Endodermal cell (in vitro differentiated cells): ENCODE data around the gene PPP2R5C. TPM values are rescaled to one million over a fixed set of nuclear protein-coding genes. Genes with fewer than 3 reads are reported as not detected.
A peak's percentile ranks its signal among the peaks of the same experiment; 100 is the strongest.

Experiments
- DNase-seq: peaks from one replicate; pipeline ENCODE4 v3.0.0-alpha.2; 2017
- H3K27ac ChIP-seq: 2 replicates; pipeline ENCODE4 v1.5.1; 2013; ENCODE audit warnings: mild to moderate bottlenecking, low read depth, low read length, moderate library complexity
- H3K27me3 ChIP-seq: 2 replicates; pipeline ENCODE4 v1.6.1; 2013; ENCODE audit warnings: mild to moderate bottlenecking, low read length, moderate library complexity; ENCODE audit not compliant: insufficient read depth, control insufficient read depth, poor library complexity, severe bottlenecking
- H3K36me3 ChIP-seq: 2 replicates; pipeline ENCODE4 v1.7.0; 2013; ENCODE audit warnings: mild to moderate bottlenecking, low read length, moderate library complexity; ENCODE audit not compliant: control insufficient read depth, insufficient read depth
- H3K4me1 ChIP-seq: one replicate; pipeline ENCODE4 v1.7.0; 2013; ENCODE audit warnings: low read length; ENCODE audit not compliant: control insufficient read depth, insufficient read depth
- H3K4me3 ChIP-seq: 2 replicates; pipeline ENCODE4 v1.5.1; 2013; ENCODE audit warnings: mild to moderate bottlenecking, low read length, moderate library complexity
- H3K9ac ChIP-seq: 2 replicates; pipeline ENCODE4 v1.6.1; 2013; ENCODE audit warnings: mild to moderate bottlenecking, low read length, moderate library complexity; ENCODE audit not compliant: poor library complexity, severe bottlenecking; ENCODE audit errors: extremely low read depth
- H3K9me3 ChIP-seq: 2 replicates; pipeline ENCODE4 v1.6.1; 2013; ENCODE audit warnings: mild to moderate bottlenecking, low read length, moderate library complexity; ENCODE audit not compliant: control insufficient read depth
- H3K27ac Mint-ChIP-seq: 2 replicates; pipeline ENCODE4 v1.8.0; 2020; ENCODE audit warnings: mixed read lengths
- H3K27me3 Mint-ChIP-seq: 2 replicates; pipeline ENCODE4 v1.8.0; 2021; ENCODE audit warnings: mild to moderate bottlenecking, mixed read lengths; ENCODE audit not compliant: insufficient read depth
- H3K36me3 Mint-ChIP-seq: 2 replicates; pipeline ENCODE4 v1.8.0; 2020; ENCODE audit warnings: low read depth, mixed read lengths
- H3K4me1 Mint-ChIP-seq: 2 replicates; pipeline ENCODE4 v1.8.0; 2020; ENCODE audit warnings: mixed read lengths
- H3K4me3 Mint-ChIP-seq: 2 replicates; pipeline ENCODE4 v1.8.0; 2020; ENCODE audit warnings: mild to moderate bottlenecking, moderate library complexity, mixed read lengths
- H3K9me3 Mint-ChIP-seq: 2 replicates; pipeline ENCODE4 v1.8.0; 2020; ENCODE audit warnings: mild to moderate bottlenecking, mixed read lengths
- CTCF ChIP-seq: fragments of 200-600 bp; sonication (generic); conservative IDR thresholded peaks from 2 replicates; pipeline ENCODE4 v1.5.0; 2021; ENCODE audit warnings: antibody characterized with exemption, mild to moderate bottlenecking
- WGBS, 2 experiments: methylation state at CpG; one replicate each; pipeline versions ENCODE4 v1.1.5 to v1.1.7; 2013; ENCODE audit warnings: missing lambda C conversion rate in 2 of 2, mixed read lengths in 1 of 2; ENCODE audit not compliant: insufficient coverage in 1 of 2, insufficient read length in 1 of 2; 5-methylcytosine and 5-hydroxymethylcytosine counted together
- total RNA-seq, 2 donors: library from RNA; stranded (reverse); fragmentation: NEBNext Ultra II Directional in 1 of 2; extraction: Animal tissue kit (Norgen Biotek cat#: 25700) in 1 of 2; gene quantifications; 2 replicates in 1 of 2; 3 replicates in 1 of 2; pipeline ENCODE4 v1.2.1, GENCODE V29; 2021

Gene PPP2R5C
- total RNA-seq, 2 donors from 2014 or later, result 116 to 117 TPM

GRCh38 chr14:101878211-101878821 is 116.8 kb downstream of the PPP2R5C start:
- Mint-ChIP-seq H3K4me3 (no peak overlapping the region), H3K4me1 (peaks cover 2% of the 10 kb centered on the region)
- no peak overlapping the region for H3K9ac ChIP-seq

GRCh38 chr14:101878822-101879528 is 117.5 kb downstream of the PPP2R5C start:
- H3K27ac Mint-ChIP-seq, result peak overlapping the region; percentile 35
- H3K27me3 Mint-ChIP-seq, result no peaks in the 10 kb centered on the region
- DNase-seq, result no peak
- H3K9me3 ChIP-seq, result no peaks in the 10 kb centered on the region
- H3K9me3 Mint-ChIP-seq, result no peaks in the 10 kb centered on the region
- H3K27me3 ChIP-seq, result no peaks in the 10 kb centered on the region
- H3K4me1 Mint-ChIP-seq, result peaks cover 2% of the 10 kb centered on the region
- peaks cover 21% of the 10 kb centered on the region for H3K36me3 Mint-ChIP-seq
- no peak overlapping the region for H3K4me3 Mint-ChIP-seq
- H3K9ac ChIP-seq, result no peak overlapping the region
- H3K4me3 ChIP-seq, result no peak overlapping the region
- no peak overlapping the region for H3K27ac ChIP-seq
- WGBS, 2 experiments, result 87 to 88% methylated on average over 11 to 18 of the region's 18 CpGs
- no peak for TF ChIP-seq CTCF
- no peaks in the 10 kb centered on the region for H3K4me1 ChIP-seq
- peaks cover 17% of the 10 kb centered on the region for H3K36me3 ChIP-seq

More at GRCh38 chr14:101878211-101878821, 116.8 kb downstream of the PPP2R5C start:
- no peak for TF ChIP-seq CTCF
- Histone ChIP-seq H3K27ac (no peak overlapping the region), H3K36me3 (peaks cover 11% of the 10 kb centered on the region), H3K9me3 (no peaks in the 10 kb centered on the region), H3K4me1 (no peaks in the 10 kb centered on the region), H3K27me3 (no peaks in the 10 kb centered on the region), H3K4me3 (no peak overlapping the region)
- WGBS, 2 experiments, result 93 to 95% methylated on average over 8 to 9 of the region's 9 CpGs
- Mint-ChIP-seq H3K9me3 (no peaks in the 10 kb centered on the region), H3K27ac (peak overlapping the region; percentile 10), H3K36me3 (peaks cover 16% of the 10 kb centered on the region), H3K27me3 (no peaks in the 10 kb centered on the region)
- DNase-seq, result no peak

- DNase-seq, result no peak
- no peak for TF ChIP-seq CTCF
- H3K9me3 Mint-ChIP-seq, result no peaks in the 10 kb centered on the region
- 95 to 98% methylated on average over 8 to 15 of the region's 15 CpGs for WGBS, 2 experiments
- peaks cover 29% of the 10 kb centered on the region for H3K36me3 Mint-ChIP-seq
- peaks cover 24% of the 10 kb centered on the region for H3K36me3 ChIP-seq
- no peak overlapping the region for H3K4me3 Mint-ChIP-seq
- H3K27me3 Mint-ChIP-seq, result no peaks in the 10 kb centered on the region
- peak overlapping the region; percentile 35 for H3K27ac Mint-ChIP-seq
- H3K27me3 ChIP-seq, result no peaks in the 10 kb centered on the region
- peaks cover 2% of the 10 kb centered on the region for H3K4me1 Mint-ChIP-seq
- no peak overlapping the region for H3K9ac ChIP-seq
- H3K27ac ChIP-seq, result no peak overlapping the region
- H3K4me3 ChIP-seq, result no peak overlapping the region
- no peaks in the 10 kb centered on the region for H3K4me1 ChIP-seq
- H3K9me3 ChIP-seq, result no peaks in the 10 kb centered on the region
Observed at GRCh38 chr14:101879529-101880336, 118.2 kb downstream of the PPP2R5C start.
